Measurements from ENCODE around the gene PEX26.
"Not testable (repeated sequence)": the region's sequence is repeated elsewhere in the genome, so short reads cannot be mapped to it uniquely, and the experiment has no call there.

DNA sequence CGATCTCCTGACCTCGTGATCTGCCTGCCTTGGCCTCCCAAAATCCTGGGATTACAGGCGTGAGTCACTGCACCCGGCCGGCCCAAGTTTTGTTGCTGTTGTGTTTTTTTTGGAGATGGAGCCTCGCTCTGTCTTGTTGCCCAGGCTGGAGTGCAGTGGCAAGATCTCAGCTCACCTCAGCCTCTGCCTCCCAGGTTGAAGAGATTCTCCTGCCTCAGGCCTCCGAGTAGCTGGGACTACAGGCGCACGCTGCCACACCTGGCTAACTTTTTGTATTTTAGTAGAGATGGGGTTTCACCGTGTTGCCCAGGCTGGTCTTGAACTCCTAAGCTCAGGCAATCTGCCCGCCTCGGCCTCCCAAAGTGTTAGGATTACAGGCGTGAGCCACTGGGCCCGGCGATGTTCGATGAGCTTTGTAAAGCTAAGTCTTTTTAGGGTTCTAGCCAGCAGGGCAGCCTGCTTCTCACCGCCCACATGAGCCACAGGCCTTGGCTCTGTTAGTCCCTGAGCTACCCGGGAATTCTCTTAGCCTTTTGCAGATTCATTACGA, 45.8 kb downstream of the PEX26 start:
- TF ChIP-seq, protein P1, sequence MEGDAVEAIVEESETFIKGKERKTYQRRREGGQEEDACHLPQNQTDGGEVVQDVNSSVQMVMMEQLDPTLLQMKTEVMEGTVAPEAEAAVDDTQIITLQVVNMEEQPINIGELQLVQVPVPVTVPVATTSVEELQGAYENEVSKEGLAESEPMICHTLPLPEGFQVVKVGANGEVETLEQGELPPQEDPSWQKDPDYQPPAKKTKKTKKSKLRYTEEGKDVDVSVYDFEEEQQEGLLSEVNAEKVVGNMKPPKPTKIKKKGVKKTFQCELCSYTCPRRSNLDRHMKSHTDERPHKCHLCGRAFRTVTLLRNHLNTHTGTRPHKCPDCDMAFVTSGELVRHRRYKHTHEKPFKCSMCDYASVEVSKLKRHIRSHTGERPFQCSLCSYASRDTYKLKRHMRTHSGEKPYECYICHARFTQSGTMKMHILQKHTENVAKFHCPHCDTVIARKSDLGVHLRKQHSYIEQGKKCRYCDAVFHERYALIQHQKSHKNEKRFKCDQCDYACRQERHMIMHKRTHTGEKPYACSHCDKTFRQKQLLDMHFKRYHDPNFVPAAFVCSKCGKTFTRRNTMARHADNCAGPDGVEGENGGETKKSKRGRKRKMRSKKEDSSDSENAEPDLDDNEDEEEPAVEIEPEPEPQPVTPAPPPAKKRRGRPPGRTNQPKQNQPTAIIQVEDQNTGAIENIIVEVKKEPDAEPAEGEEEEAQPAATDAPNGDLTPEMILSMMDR (conservative IDR thresholded peaks at IDR 0.05; ENCODE audit: low read length): not testable (repeated sequence)
- TF ChIP-seq EZH2phosphoT487 (IDR thresholded peaks at IDR 0.05; ENCODE audit: borderline replicate concordance, low read depth, low read length): not testable (repeated sequence)
